DND-41 (cell line): ENCODE results near the gene TTC23.
A peak's percentile ranks its signal among the peaks of the same experiment; 100 is the strongest.

Experiments
- ATAC-seq: fragments of 200-7000 bp; cut with Tn5 transposase; 3 replicates; pipeline ENCODE4 v1.9.1; 2021; ENCODE audit warnings: low read depth; ENCODE audit not compliant: insufficient read depth
- DNase-seq: peaks from one replicate; pipeline ENCODE4 v3.0.0-alpha.2; 2020
- H2AFZ ChIP-seq: 2 replicates; pipeline ENCODE4 v1.6.0; 2012; ENCODE audit warnings: low read depth, low read length
- H3K27ac ChIP-seq: 2 replicates; pipeline ENCODE4 v1.5.1; 2012; ENCODE audit warnings: low read length, inconsistent platforms
- H3K27me3 ChIP-seq: fragments of 200-600 bp; sonication (generic); 2 replicates; pipeline ENCODE4 v1.6.0; 2012; ENCODE audit warnings: low read length, mild to moderate bottlenecking, inconsistent platforms; ENCODE audit not compliant: insufficient read depth, poor library complexity
- H3K36me3 ChIP-seq: 2 replicates; pipeline ENCODE4 v1.5.1; 2012; ENCODE audit warnings: low read length, inconsistent platforms; ENCODE audit not compliant: insufficient read depth
- H3K4me1 ChIP-seq: 2 replicates; pipeline ENCODE4 v1.5.1; 2012; ENCODE audit warnings: mild to moderate bottlenecking, low read length; ENCODE audit not compliant: insufficient read depth
- H3K4me2 ChIP-seq: 2 replicates; pipeline ENCODE4 v1.6.0; 2012; ENCODE audit warnings: mild to moderate bottlenecking, moderate library complexity, low read length, inconsistent platforms; ENCODE audit not compliant: insufficient read depth
- H3K4me3 ChIP-seq, 2 experiments: fragments of 200-600 bp in 1 of 2; shearing (Covaris generic) in 1 of 2; 2 replicates each; pipeline ENCODE4 v1.5.1; 2012 to 2016; ENCODE audit warnings: inconsistent platforms in 2 of 2, low read length in 2 of 2, mild to moderate bottlenecking in 2 of 2, low read depth in 1 of 2, moderate library complexity in 1 of 2
- H3K79me2 ChIP-seq: 2 replicates; pipeline ENCODE4 v1.6.0; 2012; ENCODE audit warnings: low read length, inconsistent platforms; ENCODE audit not compliant: insufficient read depth
- H3K9ac ChIP-seq: 2 replicates; pipeline ENCODE4 v1.6.0; 2012; ENCODE audit warnings: low read depth, mild to moderate bottlenecking, inconsistent platforms, low read length, moderate library complexity
- H3K9me3 ChIP-seq: 2 replicates; pipeline ENCODE4 v1.5.1; 2012; ENCODE audit warnings: low read length, moderate library complexity, mild to moderate bottlenecking, inconsistent platforms; ENCODE audit not compliant: insufficient read depth, severe bottlenecking
- H4K20me1 ChIP-seq: 2 replicates; pipeline ENCODE4 v1.6.0; 2012; ENCODE audit warnings: low read length; ENCODE audit not compliant: insufficient read depth
- EZH2 ChIP-seq: IDR thresholded peaks from 3 replicates; pipeline ENCODE4 v1.6.1; 2012; ENCODE audit warnings: borderline replicate concordance, low read depth, mild to moderate bottlenecking, moderate library complexity, low read length, inconsistent platforms; ENCODE audit not compliant: severe bottlenecking
- TF ChIP-seq, protein P1 (sequence below): IDR thresholded peaks from 2 replicates; pipeline ENCODE4 v1.5.1; 2012; ENCODE audit warnings: borderline replicate concordance, low read length, moderate library complexity, mild to moderate bottlenecking; ENCODE audit not compliant: poor library complexity, severe bottlenecking; ENCODE audit errors: extremely low read depth

TTC23 gene

DNA sequence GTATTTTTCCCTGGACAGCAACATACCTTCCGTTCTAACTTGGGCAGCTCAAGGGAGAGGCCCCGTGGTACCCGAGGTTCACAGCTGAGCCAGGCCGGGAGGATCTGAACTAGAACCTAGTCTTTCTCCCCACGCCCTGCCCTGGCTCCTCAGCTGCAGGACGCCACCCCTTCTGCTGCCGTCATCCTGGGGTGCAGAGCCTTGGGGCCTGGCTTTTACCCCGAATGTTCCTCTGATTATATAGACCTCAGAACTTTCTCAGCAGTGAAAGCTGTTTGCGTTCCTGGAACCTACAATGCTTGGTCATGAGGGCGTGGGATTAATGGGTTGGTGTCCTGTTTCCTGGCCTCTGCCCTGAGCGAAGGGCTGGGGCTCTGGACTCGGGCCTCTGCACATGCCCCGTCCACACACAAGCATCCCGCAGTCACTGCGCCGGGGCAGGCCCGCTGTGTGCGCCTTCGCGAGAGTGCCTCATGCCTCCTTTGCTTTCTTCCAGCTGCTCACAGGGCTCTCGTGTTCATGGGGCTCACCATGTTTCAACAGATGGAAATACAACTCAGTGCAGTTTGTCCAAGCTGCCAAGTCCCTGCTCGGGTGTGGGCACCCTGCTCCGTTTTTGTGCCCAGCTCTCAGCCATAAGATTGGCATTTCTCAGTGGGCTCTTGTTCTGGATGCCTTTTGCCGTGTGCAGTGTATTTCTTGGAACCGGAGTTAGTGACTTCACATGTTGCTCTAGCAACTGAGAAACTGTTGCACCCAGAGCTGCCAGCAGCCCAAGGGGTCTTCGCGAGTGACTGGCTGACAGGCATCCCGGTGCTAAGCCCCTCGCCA is 124.1 kb downstream of the TTC23 start:
- no peak for TF ChIP-seq EZH2
- TF ChIP-seq, protein P1, sequence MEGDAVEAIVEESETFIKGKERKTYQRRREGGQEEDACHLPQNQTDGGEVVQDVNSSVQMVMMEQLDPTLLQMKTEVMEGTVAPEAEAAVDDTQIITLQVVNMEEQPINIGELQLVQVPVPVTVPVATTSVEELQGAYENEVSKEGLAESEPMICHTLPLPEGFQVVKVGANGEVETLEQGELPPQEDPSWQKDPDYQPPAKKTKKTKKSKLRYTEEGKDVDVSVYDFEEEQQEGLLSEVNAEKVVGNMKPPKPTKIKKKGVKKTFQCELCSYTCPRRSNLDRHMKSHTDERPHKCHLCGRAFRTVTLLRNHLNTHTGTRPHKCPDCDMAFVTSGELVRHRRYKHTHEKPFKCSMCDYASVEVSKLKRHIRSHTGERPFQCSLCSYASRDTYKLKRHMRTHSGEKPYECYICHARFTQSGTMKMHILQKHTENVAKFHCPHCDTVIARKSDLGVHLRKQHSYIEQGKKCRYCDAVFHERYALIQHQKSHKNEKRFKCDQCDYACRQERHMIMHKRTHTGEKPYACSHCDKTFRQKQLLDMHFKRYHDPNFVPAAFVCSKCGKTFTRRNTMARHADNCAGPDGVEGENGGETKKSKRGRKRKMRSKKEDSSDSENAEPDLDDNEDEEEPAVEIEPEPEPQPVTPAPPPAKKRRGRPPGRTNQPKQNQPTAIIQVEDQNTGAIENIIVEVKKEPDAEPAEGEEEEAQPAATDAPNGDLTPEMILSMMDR = no peak
- H3K27me3 ChIP-seq = no peaks in the 10 kb centered on the region
- H3K4me3 ChIP-seq = no peak overlapping the region
- H4K20me1 ChIP-seq = no peaks in the 10 kb centered on the region
- H3K4me1 ChIP-seq = no peaks in the 10 kb centered on the region
- no peak overlapping the region for H2AFZ ChIP-seq
- ATAC-seq (no peak), DNase-seq (no peak)
- no peaks in the 10 kb centered on the region for H3K36me3 ChIP-seq
- no peak overlapping the region for H3K9ac ChIP-seq
- no peaks in the 10 kb centered on the region for H3K79me2 ChIP-seq
- H3K9me3 ChIP-seq = no peaks in the 10 kb centered on the region
- no peak overlapping the region for H3K4me2 ChIP-seq
- no peak overlapping the region for H3K27ac ChIP-seq

DNA sequence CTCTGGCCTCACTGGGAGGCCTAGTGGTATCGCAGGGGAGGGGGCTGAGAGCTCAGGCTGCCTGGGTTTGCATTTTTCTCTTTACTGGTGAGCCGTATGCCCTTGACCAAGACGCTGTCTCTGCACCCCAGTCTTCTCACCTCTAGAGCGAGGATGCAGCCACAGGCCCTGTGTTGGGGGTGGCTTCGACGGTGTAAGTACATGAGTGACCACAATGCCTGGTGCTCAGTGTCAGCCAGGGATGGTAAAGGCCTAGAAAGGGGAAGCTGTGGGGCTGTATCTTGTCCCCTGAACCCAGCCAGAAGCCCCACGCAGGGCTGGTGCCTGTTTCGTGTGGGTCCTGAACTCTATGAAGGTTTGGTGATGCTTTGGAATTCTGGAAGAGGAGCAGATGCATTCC is 124.7 kb downstream of the TTC23 start:
- ATAC-seq (no peak), DNase-seq (no peak)
- Histone ChIP-seq H3K9ac (no peak overlapping the region), H3K9me3 (no peaks in the 10 kb centered on the region), H3K36me3 (no peaks in the 10 kb centered on the region), H3K4me3 (no peak overlapping the region), H2AFZ (no peak overlapping the region), H3K79me2 (no peaks in the 10 kb centered on the region), H4K20me1 (no peaks in the 10 kb centered on the region), H3K27ac (no peak overlapping the region), H3K4me2 (no peak overlapping the region), H3K4me1 (no peaks in the 10 kb centered on the region), H3K27me3 (no peaks in the 10 kb centered on the region)
- TF ChIP-seq, protein P1 = no peak
- no peak for TF ChIP-seq EZH2

DNA sequence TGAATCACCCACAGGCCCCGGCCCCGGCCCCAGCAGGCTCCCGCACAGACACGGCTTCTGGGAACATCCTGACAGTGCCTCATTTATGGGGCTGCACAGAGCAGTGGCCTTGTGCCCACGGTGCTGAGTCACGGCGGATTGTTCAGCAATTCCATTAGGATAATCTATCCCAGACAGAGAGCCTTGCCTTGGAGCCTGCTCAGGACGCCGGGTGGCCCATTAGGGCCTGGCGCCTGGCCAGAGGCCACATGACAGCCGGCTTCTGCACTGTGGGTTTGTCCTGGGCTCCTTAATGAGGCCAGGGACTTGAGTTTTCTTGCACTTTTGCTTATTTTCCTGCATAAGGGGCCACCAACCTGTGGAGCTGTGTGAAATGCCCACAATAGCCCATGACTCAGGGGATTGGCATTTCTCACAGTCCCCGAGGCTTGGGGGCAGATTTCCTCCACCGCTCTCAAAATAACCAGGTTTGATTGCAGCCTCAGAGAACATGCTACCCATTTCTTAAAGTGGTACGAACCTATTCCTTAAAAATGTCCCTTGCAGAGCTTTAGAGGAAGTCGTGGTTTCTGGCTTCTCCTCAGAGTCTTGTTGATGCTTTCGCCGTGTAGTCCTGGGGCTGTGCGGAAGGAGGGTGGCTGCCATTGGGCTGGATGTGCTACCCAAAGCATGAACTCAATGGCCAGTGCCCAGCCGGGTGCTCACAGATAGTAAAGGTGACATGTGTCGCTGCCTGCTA is 125.5 kb downstream of the TTC23 start:
- H3K27me3 ChIP-seq = no peaks in the 10 kb centered on the region
- no peak overlapping the region for H3K4me2 ChIP-seq
- no peak overlapping the region for H3K4me3 ChIP-seq
- no peaks in the 10 kb centered on the region for H3K9me3 ChIP-seq
- H2AFZ ChIP-seq = no peak overlapping the region
- H3K4me1 ChIP-seq = no peaks in the 10 kb centered on the region
- H3K79me2 ChIP-seq = no peaks in the 10 kb centered on the region
- no peaks in the 10 kb centered on the region for H4K20me1 ChIP-seq
- H3K27ac ChIP-seq = no peak overlapping the region
- no peaks in the 10 kb centered on the region for H3K36me3 ChIP-seq
- DNase-seq (no peak), ATAC-seq (0 out of 3 replicates have a peak, but pooled peaks have one; percentile 31)
- no peak overlapping the region for H3K9ac ChIP-seq
- no peak for TF ChIP-seq EZH2
- TF ChIP-seq, protein P1 = no peak
